ENCODE data around the gene SOX5. TPM values are rescaled to one million over a fixed set of nuclear protein-coding genes. Genes with fewer than 3 reads are reported as not detected.

Gene SOX5
- total RNA-seq, 1 donor from 2014 or later: 11.1 TPM

GRCh38 chr12:23655112-23655511 lies 294.4 kb downstream of the SOX5 start:
- peaks cover 5% of the 10 kb centered on the region for H3K4me1 Mint-ChIP-seq (ENCODE audit: low read depth)
- no peak overlapping the region for H3K4me3 Mint-ChIP-seq (ENCODE audit: unreplicated experiment)
- no peaks in the 10 kb centered on the region for H3K36me3 Mint-ChIP-seq (ENCODE audit: low read depth)
- no peak for TF ChIP-seq CTCF (IDR thresholded peaks at IDR 0.05)
- H3K27me3 Mint-ChIP-seq (ENCODE audit: low read depth): no peaks in the 10 kb centered on the region
- DNase-seq (ENCODE audit: low spot score): no peak
- H3K9me3 Mint-ChIP-seq (ENCODE audit: low read depth): no peaks in the 10 kb centered on the region
- no peak overlapping the region for H3K27ac Mint-ChIP-seq (ENCODE audit: unreplicated experiment)

GRCh38 chr12:23648546-23648945 lies 300.9 kb downstream of the SOX5 start:
- Mint-ChIP-seq H3K27me3 (ENCODE audit: low read depth) (no peaks in the 10 kb centered on the region), H3K36me3 (ENCODE audit: low read depth) (peaks cover 6% of the 10 kb centered on the region), H3K27ac (ENCODE audit: unreplicated experiment) (no peak overlapping the region), H3K4me1 (ENCODE audit: low read depth) (no peaks in the 10 kb centered on the region), H3K4me3 (ENCODE audit: unreplicated experiment) (no peak overlapping the region), H3K9me3 (ENCODE audit: low read depth) (peaks cover 11% of the 10 kb centered on the region)
- DNase-seq (ENCODE audit: low spot score): no peak
- no peak for TF ChIP-seq CTCF (IDR thresholded peaks at IDR 0.05)

GRCh38 chr12:23640754-23641153 lies 308.7 kb downstream of the SOX5 start:
- H3K36me3 Mint-ChIP-seq (ENCODE audit: low read depth): peaks cover 7% of the 10 kb centered on the region
- H3K4me3 Mint-ChIP-seq (ENCODE audit: unreplicated experiment): no peak overlapping the region
- peaks cover 2% of the 10 kb centered on the region for H3K4me1 Mint-ChIP-seq (ENCODE audit: low read depth)
- TF ChIP-seq CTCF (IDR thresholded peaks at IDR 0.05): no peak
- H3K27me3 Mint-ChIP-seq (ENCODE audit: low read depth): no peaks in the 10 kb centered on the region
- peaks cover 4% of the 10 kb centered on the region for H3K9me3 Mint-ChIP-seq (ENCODE audit: low read depth)
- DNase-seq (ENCODE audit: low spot score): no peak
- H3K27ac Mint-ChIP-seq (ENCODE audit: unreplicated experiment): no peak overlapping the region

GRCh38 chr12:23634344-23634743 lies 315.1 kb downstream of the SOX5 start:
- Mint-ChIP-seq H3K4me3 (ENCODE audit: unreplicated experiment) (no peak overlapping the region), H3K27me3 (ENCODE audit: low read depth) (no peaks in the 10 kb centered on the region), H3K27ac (ENCODE audit: unreplicated experiment) (no peak overlapping the region), H3K4me1 (ENCODE audit: low read depth) (peaks cover 2% of the 10 kb centered on the region), H3K9me3 (ENCODE audit: low read depth) (peaks cover 5% of the 10 kb centered on the region), H3K36me3 (ENCODE audit: low read depth) (peaks cover 3% of the 10 kb centered on the region)
- no peak for TF ChIP-seq CTCF (IDR thresholded peaks at IDR 0.05)
- no peak for DNase-seq (ENCODE audit: low spot score)

GRCh38 chr12:23631786-23632377 lies 317.6 kb downstream of the SOX5 start:
- Mint-ChIP-seq H3K4me3 (ENCODE audit: unreplicated experiment) (no peak overlapping the region), H3K27me3 (ENCODE audit: low read depth) (no peaks in the 10 kb centered on the region), H3K4me1 (ENCODE audit: low read depth) (no peaks in the 10 kb centered on the region), H3K9me3 (ENCODE audit: low read depth) (peaks cover 5% of the 10 kb centered on the region), H3K27ac (ENCODE audit: unreplicated experiment) (no peak overlapping the region), H3K36me3 (ENCODE audit: low read depth) (no peaks in the 10 kb centered on the region)
- no peak for DNase-seq (ENCODE audit: low spot score)
- TF ChIP-seq CTCF (IDR thresholded peaks at IDR 0.05): no peak

All from chondrocyte (in vitro differentiated cells).